ENCODE data around the gene GEMIN4. TPM values are rescaled to one million over a fixed set of nuclear protein-coding genes. Genes with fewer than 3 reads are reported as not detected.
"Not testable (repeated sequence)": the region's sequence is repeated elsewhere in the genome, so short reads cannot be mapped to it uniquely, and the experiment has no call there.

GEMIN4 gene
- total RNA-seq, 2 experiments from 2014 or later = 40.2 to 53.6 TPM

DNA sequence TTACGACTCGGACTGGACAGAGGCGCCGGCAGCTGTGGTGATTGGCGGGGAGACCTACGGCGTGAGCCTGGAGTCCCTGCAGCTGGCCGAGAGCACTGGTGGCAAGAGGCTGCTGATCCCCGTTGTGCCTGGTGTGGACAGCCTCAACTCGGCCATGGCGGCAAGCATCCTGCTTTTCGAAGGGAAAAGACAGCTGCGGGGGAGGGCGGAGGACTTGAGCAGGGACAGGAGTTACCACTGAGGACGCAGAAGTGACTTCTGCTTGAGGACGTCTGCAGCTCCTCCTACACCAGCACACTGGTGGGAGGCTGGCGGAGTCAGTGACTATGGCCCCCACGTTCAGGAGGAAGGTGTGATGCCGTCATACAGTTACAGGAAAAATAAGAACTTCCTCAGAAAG is 39.8 kb upstream of the GEMIN4 start:
- TSS peak; percentile 45 for BruUV-seq (replicated peaks)
- CTCF ChIA-PET (ENCODE audit: unreplicated experiment) = no interaction called here

DNA sequence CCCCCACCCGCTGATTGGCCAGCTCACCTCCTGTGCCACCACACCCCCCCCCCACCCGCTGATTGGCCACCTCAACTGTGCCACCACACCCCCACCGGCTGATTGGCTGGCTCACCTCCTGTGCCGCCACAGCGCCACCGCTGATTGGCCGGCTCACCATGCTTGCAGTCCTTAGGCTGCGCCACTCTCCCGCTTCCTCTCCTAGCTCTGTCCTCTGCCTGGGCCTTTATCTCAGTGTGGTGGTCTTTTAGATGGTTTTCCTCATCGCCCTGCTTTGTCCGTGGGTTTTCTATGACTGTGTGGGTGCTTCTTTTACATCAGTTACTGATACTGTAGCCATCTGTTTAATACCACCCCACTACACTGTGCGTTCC is 38.8 kb upstream of the GEMIN4 start:
- H3K79me2 ChIP-seq (ENCODE audit: insufficient read depth, low read depth, low read length); H3K9me3 ChIP-seq (ENCODE audit: low read length); DNase-seq (ENCODE audit: low spot score); H2AFZ ChIP-seq (ENCODE audit: low read length); H3K27ac ChIP-seq (ENCODE audit: low read depth, low read length, poor library complexity, severe bottlenecking); H3K4me3 ChIP-seq (ENCODE audit: low read depth, low read length, poor library complexity, severe bottlenecking); H3K4me1 ChIP-seq (ENCODE audit: insufficient read depth, low read length, poor library complexity, severe bottlenecking); H3K9me2 ChIP-seq (ENCODE audit: insufficient read depth, low read length); BruUV-seq (replicated peaks); H3K4me2 ChIP-seq (ENCODE audit: low read length); H4K20me1 ChIP-seq (ENCODE audit: insufficient read depth, low read length); intact Hi-C loops (cut with micrococcal nuclease; ENCODE audit: unreplicated experiment): not testable (repeated sequence)
- peaks cover 69% of the 10 kb centered on the region for H3K36me3 ChIP-seq (ENCODE audit: insufficient read depth, low read length)
- ChIA-PET CTCF (ENCODE audit: unreplicated experiment) (interaction anchor here (0.5 kb wide), 1 partner anchor 28 kb away, joined by 3 read pairs; no protein-coding TSS in a partner anchor), POLR2A (interaction anchor here (2.0 kb wide), 1 partner anchor 8 kb away, joined by 6 read pairs; the partner anchor contains the start of genes GLOD4 and MRM3)

More for the DNA sequence above, 39.8 kb upstream of the GEMIN4 start:
- no peak for DNase-seq (ENCODE audit: low spot score)
- Histone ChIP-seq H3K4me2 (ENCODE audit: low read length) (no peak overlapping the region), H3K36me3 (ENCODE audit: insufficient read depth, low read length) (peaks cover 64% of the 10 kb centered on the region), H3K4me3 (ENCODE audit: low read depth, low read length, poor library complexity, severe bottlenecking) (no peak overlapping the region), H3K9me3 (ENCODE audit: low read length) (no peaks in the 10 kb centered on the region), H3K9me2 (ENCODE audit: insufficient read depth, low read length) (no peaks in the 10 kb centered on the region), H3K79me2 (ENCODE audit: insufficient read depth, low read depth, low read length) (no peaks in the 10 kb centered on the region), H2AFZ (ENCODE audit: low read length) (no peak overlapping the region), H3K27ac (ENCODE audit: low read depth, low read length, poor library complexity, severe bottlenecking) (no peak overlapping the region), H4K20me1 (ENCODE audit: insufficient read depth, low read length) (no peaks in the 10 kb centered on the region), H3K4me1 (ENCODE audit: insufficient read depth, low read length, poor library complexity, severe bottlenecking) (no peaks in the 10 kb centered on the region)
- TF ChIP-seq EZH2phosphoT487 (IDR thresholded peaks at IDR 0.05; ENCODE audit: borderline replicate concordance, low read depth, low read length) = no peak
- TF ChIP-seq, protein P1, sequence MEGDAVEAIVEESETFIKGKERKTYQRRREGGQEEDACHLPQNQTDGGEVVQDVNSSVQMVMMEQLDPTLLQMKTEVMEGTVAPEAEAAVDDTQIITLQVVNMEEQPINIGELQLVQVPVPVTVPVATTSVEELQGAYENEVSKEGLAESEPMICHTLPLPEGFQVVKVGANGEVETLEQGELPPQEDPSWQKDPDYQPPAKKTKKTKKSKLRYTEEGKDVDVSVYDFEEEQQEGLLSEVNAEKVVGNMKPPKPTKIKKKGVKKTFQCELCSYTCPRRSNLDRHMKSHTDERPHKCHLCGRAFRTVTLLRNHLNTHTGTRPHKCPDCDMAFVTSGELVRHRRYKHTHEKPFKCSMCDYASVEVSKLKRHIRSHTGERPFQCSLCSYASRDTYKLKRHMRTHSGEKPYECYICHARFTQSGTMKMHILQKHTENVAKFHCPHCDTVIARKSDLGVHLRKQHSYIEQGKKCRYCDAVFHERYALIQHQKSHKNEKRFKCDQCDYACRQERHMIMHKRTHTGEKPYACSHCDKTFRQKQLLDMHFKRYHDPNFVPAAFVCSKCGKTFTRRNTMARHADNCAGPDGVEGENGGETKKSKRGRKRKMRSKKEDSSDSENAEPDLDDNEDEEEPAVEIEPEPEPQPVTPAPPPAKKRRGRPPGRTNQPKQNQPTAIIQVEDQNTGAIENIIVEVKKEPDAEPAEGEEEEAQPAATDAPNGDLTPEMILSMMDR (conservative IDR thresholded peaks at IDR 0.05; ENCODE audit: low read length) = no peak
- intact Hi-C loops (cut with micrococcal nuclease; ENCODE audit: unreplicated experiment) = no loop called here
- POLR2A ChIA-PET = interaction anchor here (2.0 kb wide), 1 partner anchor 9 kb away, joined by 6 read pairs; the partner anchor contains the start of genes GLOD4 and MRM3

DNA sequence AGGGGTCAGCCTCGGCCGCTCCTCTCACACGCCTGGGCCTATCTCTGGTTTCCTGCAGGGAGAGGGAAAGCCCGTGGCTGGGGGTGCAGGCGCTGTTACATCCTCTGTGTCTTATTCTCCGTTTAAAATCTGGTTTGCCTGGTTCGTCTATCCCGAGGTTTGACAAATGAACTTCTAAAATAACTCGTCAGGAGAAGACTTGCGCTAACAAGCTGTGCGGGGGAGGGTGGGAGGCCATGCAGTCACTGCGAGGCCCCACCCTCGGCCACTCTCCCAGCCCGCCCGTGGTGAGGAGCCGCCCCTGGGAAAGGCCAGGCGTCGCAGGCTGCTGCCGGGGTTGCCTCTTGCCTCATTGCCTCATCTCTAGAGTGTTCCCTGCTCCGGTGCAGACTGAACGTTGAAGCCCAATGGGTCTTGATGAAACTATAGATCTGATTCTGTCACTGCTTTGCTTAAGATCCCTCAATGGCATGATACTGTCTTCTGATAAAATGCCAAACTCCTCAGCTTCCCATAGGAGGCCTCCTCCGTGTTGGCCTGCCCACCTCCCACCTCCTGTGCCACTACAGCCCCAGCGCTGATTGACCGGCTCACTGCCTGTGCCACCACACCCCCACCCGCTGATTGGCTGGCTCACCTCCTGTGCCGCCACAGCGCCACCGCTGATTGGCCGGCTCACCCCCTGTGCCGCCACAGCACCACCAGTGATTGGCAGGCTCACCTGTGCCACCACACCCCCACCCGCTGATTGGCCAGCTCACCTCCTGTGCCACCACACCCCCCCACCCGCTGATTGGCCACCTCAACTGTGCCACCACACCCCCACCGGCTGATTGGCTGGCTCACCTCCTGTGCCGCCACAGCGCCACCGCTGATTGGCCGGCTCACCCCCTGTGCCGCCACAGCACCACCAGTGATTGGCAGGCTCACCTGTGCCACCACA is 38.1 kb upstream of the GEMIN4 start:
- H3K9me2 ChIP-seq (ENCODE audit: insufficient read depth, low read length); DNase-seq (ENCODE audit: low spot score); H4K20me1 ChIP-seq (ENCODE audit: insufficient read depth, low read length); intact Hi-C loops (cut with micrococcal nuclease; ENCODE audit: unreplicated experiment); H2AFZ ChIP-seq (ENCODE audit: low read length); H3K27ac ChIP-seq (ENCODE audit: low read depth, low read length, poor library complexity, severe bottlenecking); H3K79me2 ChIP-seq (ENCODE audit: insufficient read depth, low read depth, low read length); H3K4me3 ChIP-seq (ENCODE audit: low read depth, low read length, poor library complexity, severe bottlenecking); POLR2A ChIA-PET; H3K4me2 ChIP-seq (ENCODE audit: low read length); H3K9me3 ChIP-seq (ENCODE audit: low read length); H3K4me1 ChIP-seq (ENCODE audit: insufficient read depth, low read length, poor library complexity, severe bottlenecking); BruUV-seq (replicated peaks): not testable (repeated sequence)
- H3K36me3 ChIP-seq (ENCODE audit: insufficient read depth, low read length) = peaks cover 72% of the 10 kb centered on the region
- CTCF ChIA-PET (ENCODE audit: unreplicated experiment) = interaction anchor here (0.5 kb wide), 1 partner anchor 27 kb away, joined by 3 read pairs; no protein-coding TSS in a partner anchor
